ENCODE results near the gene IGLL5. TPM values are rescaled to one million over a fixed set of nuclear protein-coding genes. Genes with fewer than 3 reads are reported as not detected.

IGLL5 gene
- total and polyA plus RNA-seq, 2 donors (not counting 3 experiments of a cell fraction or from before 2014, with no cell fraction given) = not detected

- no peaks in the 10 kb centered on the region for H4K20me1 ChIP-seq (replicated peaks; ENCODE audit: control insufficient read depth, extremely low read depth, insufficient read depth, low read length)
- H3K4me1 ChIP-seq (ENCODE audit: control insufficient read depth, extremely low read depth, insufficient read depth, low read length) = no peaks in the 10 kb centered on the region
- no peak for TF ChIP-seq POLR2A (IDR thresholded peaks at IDR 0.05; ENCODE audit: low read depth, low read length)
- no peak for TF ChIP-seq POLR2AphosphoS5 (IDR thresholded peaks at IDR 0.05; ENCODE audit: insufficient read depth, low read depth, low read length)
- no peak for TF ChIP-seq JUN (IDR thresholded peaks at IDR 0.05; ENCODE audit: borderline replicate concordance, insufficient read depth, insufficient read length, low read depth)
- TF ChIP-seq CTCF (IDR thresholded peaks at IDR 0.05; ENCODE audit: extremely low read depth in 1 of 2, insufficient read depth in 1 of 2, low read depth in 1 of 2, low read length in 2 of 2) = no peak
- TF ChIP-seq MAX (IDR thresholded peaks at IDR 0.05; ENCODE audit: insufficient read depth, insufficient read length) = no peak
- TF ChIP-seq FOS (IDR thresholded peaks at IDR 0.05; ENCODE audit: borderline replicate concordance, insufficient read depth, low read length) = no peak
- TF ChIP-seq GATA2 (IDR thresholded peaks at IDR 0.05; ENCODE audit: insufficient read depth, insufficient read length, low read depth, low read length) = no peak
- TF ChIP-seq MYC (IDR thresholded peaks at IDR 0.05; ENCODE audit: low read depth, low read length) = no peak
- no peak for TF ChIP-seq EZH2 (IDR thresholded peaks at IDR 0.05; ENCODE audit: borderline replicate concordance, low read depth, low read length, severe bottlenecking)
- no peak overlapping the region for H3K4me2 ChIP-seq (ENCODE audit: insufficient read depth, low read length)
- no peaks in the 10 kb centered on the region for H3K27me3 ChIP-seq (ENCODE audit: control insufficient read depth in 2 of 2, insufficient read depth in 2 of 2, low read length in 2 of 2)
- DNase-seq (ENCODE audit: low read depth, low spot score) = no peak
- no peaks in the 10 kb centered on the region for H3K9me3 ChIP-seq (replicated peaks; ENCODE audit: control insufficient read depth, insufficient read depth, low read length)
- no TSS peak for BruUV-seq (replicated peaks)
- H3K4me3 ChIP-seq (replicated peaks in 1 of 3; ENCODE audit: insufficient read depth in 1 of 3, low read depth in 1 of 3, low read length in 3 of 3) = no peak overlapping the region
- no peak for FAIRE-seq
- intact Hi-C loops (cut with micrococcal nuclease) = no loop called here
- no peak overlapping the region for H2AFZ ChIP-seq (ENCODE audit: low read depth, low read length)
- no peak overlapping the region for H3K9ac ChIP-seq (replicated peaks; ENCODE audit: extremely low read depth, insufficient read depth, low read length)
- H3K36me3 ChIP-seq (ENCODE audit: control insufficient read depth in 2 of 2, extremely low read depth in 1 of 2, insufficient read depth in 2 of 2, low read length in 2 of 2) = no peaks in the 10 kb centered on the region
- no peaks in the 10 kb centered on the region for H3K9me1 ChIP-seq (replicated peaks; ENCODE audit: control insufficient read depth, extremely low read depth, insufficient read depth, low read length)
- POLR2A ChIA-PET = no interaction called here
- dilution Hi-C loops (cut with MboI; ENCODE audit: extremely low pct_ligation_motif_present, low sequenced_read_pairs) = no loop called here
- no peaks in the 10 kb centered on the region for H3K79me2 ChIP-seq (ENCODE audit: control insufficient read depth, insufficient read depth, low read length)
- H3K27ac ChIP-seq (ENCODE audit: insufficient read depth, low read depth, low read length) = no peak overlapping the region
- CTCF ChIA-PET = interaction anchor here (0.7 to 2.0 kb wide), 5 partner anchors 24 to 62 kb away, joined by 3 to 6 read pairs (median 3); no protein-coding TSS in a partner anchor
Observed at GRCh38 chr22:22879675-22880155, 7.9 kb upstream of the IGLL5 start.

Data from endothelial cell of umbilical vein (primary cell).